Esophagus (tissue), 2 donors: ENCODE data around the gene CNTN1. TPM values are rescaled to one million over a fixed set of nuclear protein-coding genes. Genes with fewer than 3 reads are reported as not detected.

Experiments used
- H3K27ac ChIP-seq, 2 donors: one replicate each; pipeline ENCODE4 v1.5.1; 2013; ENCODE audit warnings: low read depth in 2 of 2, mild to moderate bottlenecking in 2 of 2, inconsistent platforms in 1 of 2, low read length in 1 of 2, moderate library complexity in 1 of 2
- H3K27me3 ChIP-seq, 2 donors: one replicate each; pipeline ENCODE4 v1.6.1; 2013; ENCODE audit warnings: low read length in 2 of 2, control low read depth in 1 of 2, mild to moderate bottlenecking in 1 of 2; ENCODE audit not compliant: insufficient read depth in 2 of 2, control insufficient read depth in 1 of 2
- H3K36me3 ChIP-seq, 2 donors: one replicate each; pipeline ENCODE4 v1.6.1; 2013; ENCODE audit warnings: low read length in 1 of 2; ENCODE audit not compliant: control insufficient read depth in 2 of 2, insufficient read depth in 2 of 2
- H3K4me1 ChIP-seq, 2 donors: one replicate each; pipeline ENCODE4 v1.6.1; 2013; ENCODE audit warnings: low read length in 1 of 2; ENCODE audit not compliant: control insufficient read depth in 2 of 2, insufficient read depth in 2 of 2
- H3K4me3 ChIP-seq, 2 donors: one replicate each; pipeline ENCODE4 v1.5.1; 2013; ENCODE audit warnings: low read length in 2 of 2, mild to moderate bottlenecking in 2 of 2, low read depth in 1 of 2, moderate library complexity in 1 of 2
- H3K9me3 ChIP-seq, 2 donors: one replicate each; pipeline ENCODE4 v1.6.1; 2013; ENCODE audit warnings: mild to moderate bottlenecking in 2 of 2, low read depth in 1 of 2, low read length in 1 of 2, moderate library complexity in 1 of 2; ENCODE audit not compliant: control insufficient read depth in 2 of 2, insufficient read depth in 1 of 2
- WGBS, 2 donors: extraction: QIAGEN DNeasy Blood & Tissue Kit; methylation state at CpG; one replicate each; pipeline ENCODE4 v1.1.7; 2013; 5-methylcytosine and 5-hydroxymethylcytosine counted together
- polyA plus RNA-seq, 2 donors: library from polyadenylated mRNA; stranded (reverse); fragments of 200-250 nt; gene quantifications; one replicate each; pipeline ENCODE4 v1.2.3, GENCODE V29; 2013
- donor health status: healthy with polysubstance abuse.
- donor health status: Bipolar disorder and iron deficiency.

CNTN1 gene
- polyA plus RNA-seq, 2 donors, result 0.28 to 1.2 TPM

DNA sequence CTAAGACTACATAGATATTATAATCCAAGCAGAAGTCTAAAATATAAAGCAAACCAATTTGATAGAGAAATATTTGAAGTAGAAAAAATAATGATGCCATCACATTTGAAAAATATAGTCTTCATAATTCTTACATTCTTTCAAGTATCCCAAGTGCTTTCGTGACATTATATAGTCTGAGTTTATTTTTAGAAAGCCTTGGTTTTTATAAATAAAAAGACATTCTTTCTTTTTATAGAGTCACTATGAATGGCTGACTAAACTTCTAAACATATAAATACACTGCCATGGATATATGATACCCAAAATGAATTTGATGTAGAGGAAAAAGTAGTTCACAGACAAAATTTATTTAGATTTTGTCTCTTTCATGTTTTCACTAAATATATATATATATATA lies 360.8 kb downstream of the CNTN1 start:
- Histone ChIP-seq H3K9me3 (no peaks in the 10 kb centered on the region), H3K27me3 (no peaks in the 10 kb centered on the region), H3K27ac (no peak overlapping the region), H3K4me1 (no peaks in the 10 kb centered on the region), H3K4me3 (no peak overlapping the region), H3K36me3 (no peaks in the 10 kb centered on the region)
- WGBS, 2 donors, result 57 to 60% methylated on average over 1 of the region's 1 CpG

DNA sequence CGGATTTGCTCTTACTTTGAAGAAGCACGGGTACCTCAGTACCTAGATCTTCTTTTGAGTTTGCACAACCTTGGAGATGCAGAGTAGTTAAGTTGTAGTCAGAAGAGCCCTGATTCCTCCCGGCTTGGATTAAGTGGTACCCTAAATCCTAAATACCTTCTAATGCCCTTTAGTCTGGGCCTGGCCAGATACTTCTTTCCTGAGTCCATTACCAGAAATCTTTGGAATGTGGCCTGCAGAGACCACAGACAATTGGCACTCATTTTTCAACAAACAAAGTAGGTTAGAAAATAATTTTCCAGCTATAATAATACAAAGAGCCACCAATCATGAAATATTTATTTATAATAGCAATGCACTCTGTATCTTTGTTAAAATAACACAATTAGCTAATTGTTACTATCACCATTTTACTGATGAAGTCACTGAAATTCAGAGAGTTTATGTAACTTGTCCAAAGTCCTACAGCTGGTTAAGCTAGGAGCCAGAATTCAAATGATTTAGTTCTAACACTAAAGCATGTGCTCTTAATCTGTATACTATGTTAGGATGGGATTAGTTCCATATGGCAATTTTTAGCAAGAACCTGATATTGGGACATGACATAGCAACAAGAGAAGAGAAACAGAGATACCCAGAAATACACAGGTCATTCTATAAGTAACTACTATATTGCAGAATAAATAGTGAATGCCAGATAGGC lies 363.8 kb downstream of the CNTN1 start:
- no peaks in the 10 kb centered on the region for H3K4me1 ChIP-seq
- no peak overlapping the region for H3K27ac ChIP-seq
- WGBS, 2 donors, result 73 to 74% methylated on average over 3 of the region's 3 CpGs

DNA sequence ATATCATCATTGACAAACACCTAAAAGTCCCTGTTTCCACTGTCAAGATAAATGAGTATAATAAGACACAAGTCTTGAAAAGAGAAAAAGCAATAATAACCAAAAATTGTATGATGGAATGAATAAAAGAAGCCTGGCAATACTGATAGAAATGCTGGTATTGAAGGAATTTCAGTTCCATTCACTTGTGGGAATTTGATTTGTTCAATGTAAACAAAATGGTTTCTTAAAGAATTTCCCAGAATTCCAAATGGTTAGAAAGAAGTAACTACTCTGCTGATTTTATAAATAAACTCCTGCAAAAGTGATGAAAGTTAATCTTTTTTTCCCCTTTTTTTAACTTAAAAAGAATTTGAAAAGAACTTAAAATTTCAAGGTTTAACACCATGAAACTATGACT lies 366.0 kb downstream of the CNTN1 start:
- H3K4me3 ChIP-seq, result no peak overlapping the region
- H3K36me3 ChIP-seq, result no peaks in the 10 kb centered on the region
- H3K4me1 ChIP-seq, result no peaks in the 10 kb centered on the region
- peaks cover 0 to 2% of the 10 kb centered on the region in 2 donors for H3K27me3 ChIP-seq
- no peaks in the 10 kb centered on the region for H3K9me3 ChIP-seq
- H3K27ac ChIP-seq, result no peak overlapping the region

More for the DNA sequence above, 363.8 kb downstream of the CNTN1 start:
- H3K9me3 ChIP-seq, result no peaks in the 10 kb centered on the region
- H3K27me3 ChIP-seq, result peaks cover 0 to 2% of the 10 kb centered on the region in 2 donors
- no peak overlapping the region for H3K4me3 ChIP-seq
- H3K36me3 ChIP-seq, result no peaks in the 10 kb centered on the region

DNA sequence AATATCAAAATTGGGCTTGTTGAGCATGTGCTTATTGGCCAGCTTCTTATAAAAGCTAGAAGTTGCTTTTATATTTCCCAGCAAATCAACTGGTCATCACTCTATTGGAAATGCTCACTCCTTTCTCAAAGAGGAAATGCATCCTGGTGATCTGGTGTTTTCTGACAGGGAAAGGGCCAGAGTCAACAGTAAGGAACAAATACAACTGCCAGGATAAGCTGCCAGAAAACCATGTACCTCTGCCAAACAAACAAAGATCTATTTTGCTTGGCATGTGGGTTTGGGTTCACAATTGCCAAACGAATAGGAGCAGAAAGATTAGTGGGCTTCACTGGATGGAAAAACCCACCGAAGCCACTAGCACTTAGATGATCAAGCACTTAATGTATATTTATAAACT lies 369.0 kb downstream of the CNTN1 start:
- no peaks in the 10 kb centered on the region for H3K36me3 ChIP-seq
- no peaks in the 10 kb centered on the region for H3K9me3 ChIP-seq
- H3K4me1 ChIP-seq, result no peaks in the 10 kb centered on the region
- H3K27ac ChIP-seq, result no peak overlapping the region
- WGBS, 2 donors, result 39 to 73% methylated on average over 2 of the region's 2 CpGs
- H3K27me3 ChIP-seq, result peaks cover 0 to 2% of the 10 kb centered on the region in 2 donors
- no peak overlapping the region for H3K4me3 ChIP-seq

DNA sequence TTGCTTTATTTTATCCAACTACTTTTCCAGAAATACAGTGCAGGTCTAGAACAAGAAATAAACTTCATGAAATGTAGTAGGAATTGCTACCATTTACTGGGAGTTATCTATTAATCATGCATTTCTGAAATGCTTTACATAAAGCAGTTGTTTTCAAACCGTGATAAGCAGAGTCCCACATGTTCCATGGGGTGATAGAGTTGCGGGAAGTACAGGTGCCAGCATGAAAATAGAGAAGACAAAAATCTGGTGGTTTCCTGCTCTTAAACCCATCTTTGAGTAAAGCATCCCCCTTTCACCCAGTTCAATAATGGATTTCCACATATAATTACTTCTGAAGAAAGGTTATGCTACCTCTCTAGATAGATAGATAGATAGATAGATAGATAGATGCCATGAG lies 372.2 kb downstream of the CNTN1 start:
- no peak overlapping the region for H3K4me3 ChIP-seq
- H3K27me3 ChIP-seq, result peaks cover 0 to 2% of the 10 kb centered on the region in 2 donors
- H3K9me3 ChIP-seq, result no peaks in the 10 kb centered on the region
- H3K36me3 ChIP-seq, result no peaks in the 10 kb centered on the region
- H3K4me1 ChIP-seq, result no peaks in the 10 kb centered on the region
- 77 to 90% methylated on average over 2 of the region's 2 CpGs for WGBS, 2 donors
- H3K27ac ChIP-seq, result no peak overlapping the region

DNA sequence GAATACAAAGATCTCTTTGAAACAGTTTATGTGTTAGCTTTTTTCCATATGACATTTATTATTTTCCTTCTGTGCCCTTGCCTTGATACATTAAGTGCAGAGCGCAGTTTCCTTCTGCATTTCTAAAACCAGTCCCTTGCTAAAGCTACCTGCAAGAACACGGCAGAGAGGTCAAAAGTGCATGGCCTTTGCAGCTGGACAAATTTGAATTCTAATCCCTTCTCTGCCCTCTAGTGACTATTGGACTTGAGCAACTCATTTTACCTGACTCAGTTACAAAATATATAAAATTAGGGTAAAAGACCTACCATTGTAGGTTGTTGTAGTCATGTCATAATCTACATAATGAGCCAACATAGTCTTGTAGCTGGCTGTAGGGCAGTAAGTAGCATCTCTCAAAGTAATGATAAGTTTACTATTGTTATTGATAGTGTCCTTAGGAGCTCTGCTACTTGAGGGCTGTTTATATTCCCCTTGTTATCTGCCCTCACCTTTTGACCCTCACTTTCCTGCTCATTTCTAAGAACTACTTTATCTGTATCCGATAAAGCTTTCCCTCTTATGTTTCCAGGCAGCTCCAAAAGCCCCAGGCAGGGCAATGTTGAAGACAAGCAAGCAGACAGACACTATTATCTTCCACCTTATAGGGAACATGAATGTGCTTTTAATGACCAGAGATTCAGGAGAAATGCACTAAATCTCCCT lies 375.9 kb downstream of the CNTN1 start:
- Histone ChIP-seq H3K27me3 (no peaks in the 10 kb centered on the region), H3K4me1 (no peaks in the 10 kb centered on the region), H3K27ac (no peak overlapping the region), H3K4me3 (no peak overlapping the region), H3K36me3 (no peaks in the 10 kb centered on the region), H3K9me3 (no peaks in the 10 kb centered on the region)
- 50 to 55% methylated on average over 3 of the region's 3 CpGs for WGBS, 2 donors

DNA sequence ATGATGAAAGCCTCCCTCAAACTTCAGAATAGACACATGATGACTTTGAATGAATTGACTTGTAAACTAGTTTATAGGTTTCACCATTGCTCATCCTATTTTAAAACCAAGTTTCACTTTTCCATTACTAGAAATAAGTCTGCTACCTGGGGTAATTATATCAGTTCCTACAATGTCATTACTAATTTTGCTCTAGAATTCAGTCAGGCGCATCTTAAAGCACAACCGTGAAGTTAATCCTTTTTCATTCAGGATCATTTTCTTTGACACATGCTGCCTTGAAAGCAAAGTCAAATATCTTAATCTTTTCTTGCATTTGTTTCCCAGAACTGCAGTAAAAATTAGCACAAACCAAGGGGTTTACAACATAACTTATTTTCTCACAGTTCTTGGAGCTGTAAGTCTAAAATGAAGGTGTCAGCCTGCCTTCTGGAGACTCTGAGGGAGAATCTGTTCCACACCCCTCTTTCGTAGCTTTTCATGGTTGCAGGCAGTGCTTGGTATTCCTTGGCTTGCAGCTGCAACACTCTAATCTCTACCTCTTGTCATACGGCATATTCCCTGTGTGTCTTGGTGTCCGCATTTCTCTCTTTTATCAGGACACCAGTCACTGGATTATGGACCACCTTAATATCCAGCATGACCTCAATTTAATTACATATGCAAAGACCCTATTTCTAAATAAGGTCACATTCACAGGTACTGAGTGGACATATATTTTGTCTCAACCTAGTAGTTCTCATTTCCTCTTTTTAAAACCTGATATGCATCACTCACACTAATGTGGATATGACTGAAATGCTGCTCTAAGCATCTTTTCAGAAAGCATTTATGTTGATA lies 381.6 kb downstream of the CNTN1 start:
- Histone ChIP-seq H3K36me3 (no peaks in the 10 kb centered on the region), H3K4me3 (no peak overlapping the region), H3K4me1 (no peaks in the 10 kb centered on the region), H3K27me3 (no peaks in the 10 kb centered on the region), H3K27ac (no peak overlapping the region), H3K9me3 (no peaks in the 10 kb centered on the region)
- 72 to 77% methylated on average over 5 of the region's 5 CpGs for WGBS, 2 donors

DNA sequence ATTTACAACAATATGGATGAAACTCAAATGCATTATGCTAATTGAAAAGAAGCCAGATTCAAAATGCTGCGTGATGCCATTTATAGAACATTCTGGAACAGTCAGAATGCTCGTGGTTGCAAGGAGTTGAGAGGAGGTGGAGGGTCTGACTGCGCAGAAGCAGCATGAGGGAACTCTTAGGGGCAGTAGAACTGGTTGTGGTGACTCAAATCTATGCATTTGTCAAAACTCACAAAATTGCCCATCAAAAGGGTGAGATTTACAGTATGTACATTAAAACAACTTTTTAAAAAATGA lies 382.2 kb downstream of the CNTN1 start:
- no peak overlapping the region for H3K27ac ChIP-seq
- H3K36me3 ChIP-seq, result no peaks in the 10 kb centered on the region
- H3K4me1 ChIP-seq, result no peaks in the 10 kb centered on the region
- no peak overlapping the region for H3K4me3 ChIP-seq
- no peaks in the 10 kb centered on the region for H3K27me3 ChIP-seq
- 68 to 74% methylated on average over 3 of the region's 3 CpGs for WGBS, 2 donors
- H3K9me3 ChIP-seq, result no peaks in the 10 kb centered on the region

DNA sequence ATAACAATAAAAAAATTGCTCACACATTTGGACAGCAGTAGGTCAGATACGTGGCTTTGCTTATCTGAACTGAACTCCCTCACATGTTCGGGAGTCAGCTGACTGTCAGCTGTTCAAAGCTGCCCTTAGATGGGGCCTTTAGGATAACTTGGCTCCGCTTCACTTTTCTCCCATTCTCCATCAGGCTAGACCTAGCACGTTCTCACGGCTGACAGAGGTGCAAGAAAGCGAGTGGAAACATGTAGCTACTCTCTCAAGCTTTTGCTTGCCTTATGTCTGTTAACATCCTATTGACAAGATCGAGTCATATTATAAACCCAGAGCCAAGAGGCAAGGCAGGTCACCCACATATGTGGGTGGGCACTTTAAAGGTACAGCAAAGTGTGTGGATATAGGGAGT lies 383.9 kb downstream of the CNTN1 start:
- WGBS, 2 donors, result 49 to 53% methylated on average over 7 of the region's 7 CpGs
- Histone ChIP-seq H3K27me3 (no peaks in the 10 kb centered on the region), H3K36me3 (no peaks in the 10 kb centered on the region), H3K4me3 (no peak overlapping the region), H3K27ac (no peak overlapping the region), H3K9me3 (peaks cover 6 to 7% of the 10 kb centered on the region in 2 donors), H3K4me1 (no peaks in the 10 kb centered on the region)
